Measurements from ENCODE around the gene NPHP4. TPM values are rescaled to one million over a fixed set of nuclear protein-coding genes. Genes with fewer than 3 reads are reported as not detected.

Gene NPHP4
- total RNA-seq, 1 donor from 2014 or later: 11.3 TPM

GRCh38 chr1:6034750-6035096 lies 42.5 kb upstream of the NPHP4 start:
- intact Hi-C loops (cut with DNase I): no loop called here
- Histone ChIP-seq H3K27ac (no peak overlapping the region), H3K4me3 (no peak overlapping the region), H3K36me3 (no peaks in the 10 kb centered on the region), H3K9me3 (no peaks in the 10 kb centered on the region), H3K27me3 (no peaks in the 10 kb centered on the region), H3K4me1 (no peaks in the 10 kb centered on the region)
- DNase-seq (ENCODE audit: extremely low spot score in 2 of 2): no peak
- no peak for TF ChIP-seq CTCF (IDR thresholded peaks at IDR 0.05)
- TF ChIP-seq POLR2AphosphoS5 (IDR thresholded peaks at IDR 0.05; ENCODE audit: insufficient read depth in 1 of 2, low read depth in 1 of 2): no peak
- no peak for TF ChIP-seq POLR2A (IDR thresholded peaks at IDR 0.05)

- intact Hi-C loops (cut with DNase I): no loop called here
- Histone ChIP-seq H3K27me3 (no peaks in the 10 kb centered on the region), H3K36me3 (no peaks in the 10 kb centered on the region), H3K27ac (no peak overlapping the region), H3K4me1 (no peaks in the 10 kb centered on the region), H3K4me3 (no peak overlapping the region), H3K9me3 (no peaks in the 10 kb centered on the region)
- TF ChIP-seq POLR2AphosphoS5 (IDR thresholded peaks at IDR 0.05; ENCODE audit: insufficient read depth in 1 of 2, low read depth in 1 of 2) (no peak), POLR2A (IDR thresholded peaks at IDR 0.05) (no peak), CTCF (IDR thresholded peaks at IDR 0.05) (peak in 1 of 3 experiments; percentile 42)
- DNase-seq (ENCODE audit: extremely low spot score in 2 of 2): no peak
Observed at GRCh38 chr1:6033986-6034749, 41.9 kb upstream of the NPHP4 start.

GRCh38 chr1:6033124-6033523 lies 40.9 kb upstream of the NPHP4 start:
- Histone ChIP-seq H3K4me3 (no peak overlapping the region), H3K9me3 (no peaks in the 10 kb centered on the region), H3K27ac (no peak overlapping the region), H3K4me1 (no peaks in the 10 kb centered on the region), H3K36me3 (no peaks in the 10 kb centered on the region), H3K27me3 (no peaks in the 10 kb centered on the region)
- TF ChIP-seq POLR2AphosphoS5 (IDR thresholded peaks at IDR 0.05; ENCODE audit: insufficient read depth in 1 of 2, low read depth in 1 of 2): no peak
- intact Hi-C loops (cut with DNase I): no loop called here
- no peak for DNase-seq (ENCODE audit: extremely low spot score in 2 of 2)

GRCh38 chr1:6030547-6031261 lies 38.5 kb upstream of the NPHP4 start:
- peaks cover 7% of the 10 kb centered on the region for H3K4me1 ChIP-seq
- H3K9me3 ChIP-seq: no peaks in the 10 kb centered on the region
- H3K27me3 ChIP-seq: no peaks in the 10 kb centered on the region
- H3K4me3 ChIP-seq: no peak overlapping the region
- intact Hi-C loops (cut with DNase I): no loop called here
- no peak overlapping the region for H3K27ac ChIP-seq
- no peaks in the 10 kb centered on the region for H3K36me3 ChIP-seq
- no peak for DNase-seq (ENCODE audit: extremely low spot score in 2 of 2)
- TF ChIP-seq POLR2A (IDR thresholded peaks at IDR 0.05) (no peak), CTCF (IDR thresholded peaks at IDR 0.05) (no peak), POLR2AphosphoS5 (IDR thresholded peaks at IDR 0.05; ENCODE audit: insufficient read depth in 1 of 2, low read depth in 1 of 2) (no peak)

- H3K4me3 ChIP-seq: no peak overlapping the region
- no peaks in the 10 kb centered on the region for H3K9me3 ChIP-seq
- no peak overlapping the region for H3K27ac ChIP-seq
- no peaks in the 10 kb centered on the region for H3K36me3 ChIP-seq
- DNase-seq (ENCODE audit: extremely low spot score in 2 of 2): no peak
- no peaks in the 10 kb centered on the region for H3K27me3 ChIP-seq
- intact Hi-C loops (cut with DNase I): no loop called here
- no peak for TF ChIP-seq CTCF (IDR thresholded peaks at IDR 0.05)
- no peak for TF ChIP-seq POLR2A (IDR thresholded peaks at IDR 0.05)
- TF ChIP-seq POLR2AphosphoS5 (IDR thresholded peaks at IDR 0.05; ENCODE audit: insufficient read depth in 1 of 2, low read depth in 1 of 2): no peak
- H3K4me1 ChIP-seq: peaks cover 13% of the 10 kb centered on the region
Observed at GRCh38 chr1:6030132-6030531, 37.9 kb upstream of the NPHP4 start.
